ENCODE data around the gene CCL15.
"Not testable (repeated sequence)": the region's sequence is repeated elsewhere in the genome, so short reads cannot be mapped to it uniquely, and the experiment has no call there.

Gene CCL15, protein sequence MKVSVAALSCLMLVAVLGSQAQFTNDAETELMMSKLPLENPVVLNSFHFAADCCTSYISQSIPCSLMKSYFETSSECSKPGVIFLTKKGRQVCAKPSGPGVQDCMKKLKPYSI

DNA sequence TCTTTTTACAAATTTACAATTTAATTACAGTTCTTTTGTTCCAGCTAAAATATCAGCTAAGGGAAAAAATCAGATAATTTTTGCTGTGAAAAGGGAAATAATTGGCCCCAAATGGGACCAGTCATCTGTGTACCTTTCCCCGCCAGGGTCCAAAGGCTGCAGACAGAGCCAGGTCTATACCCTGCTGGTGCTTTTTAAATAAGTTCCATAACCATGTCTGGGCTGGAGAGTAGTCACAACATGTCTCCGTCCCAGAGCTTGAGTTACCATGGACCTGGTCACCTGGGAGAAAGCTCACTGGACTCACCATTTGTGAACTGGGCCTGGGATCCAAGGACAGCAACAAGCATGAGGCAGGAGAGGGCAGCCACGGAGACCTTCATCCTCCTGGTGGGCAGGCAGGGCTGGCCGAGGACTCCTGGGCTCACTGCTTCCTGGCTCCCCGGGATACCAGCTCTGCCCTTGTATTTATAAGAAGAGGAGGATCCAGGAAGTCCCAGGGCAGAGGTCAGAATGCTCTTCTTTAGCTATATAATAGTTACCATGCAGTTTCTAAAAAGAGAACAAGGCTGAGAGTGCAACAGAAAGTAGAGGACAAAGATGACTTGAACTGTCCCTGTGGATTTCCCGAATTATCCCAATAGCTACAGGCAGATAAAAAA is at the start of gene CCL15:
CCL15 (minus strand) TSS at position 444 of the 662 bp plus-strand sequence; CDS start at position 383, 61 bp downstream.
- no peak for DNase-seq

DNA sequence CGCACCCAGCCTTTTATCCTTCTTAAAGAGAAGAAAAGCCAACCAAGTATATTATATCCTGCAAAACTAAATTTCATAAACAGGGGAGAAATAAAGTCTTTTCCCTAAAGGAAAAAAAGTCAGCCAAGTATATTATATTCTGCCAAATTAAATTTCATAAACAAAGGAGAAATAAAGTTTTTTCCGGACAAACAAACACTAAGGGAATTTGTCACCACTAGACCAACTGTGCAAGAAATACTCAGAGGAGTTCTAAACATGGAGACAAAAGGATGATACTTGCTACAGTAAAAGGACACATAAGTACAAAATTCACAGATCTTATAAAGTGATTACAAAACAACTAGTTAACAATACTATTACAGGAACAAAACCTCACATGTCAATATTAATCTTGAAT is 48.3 kb upstream of the CCL15 start:
- no peak for DNase-seq

DNA sequence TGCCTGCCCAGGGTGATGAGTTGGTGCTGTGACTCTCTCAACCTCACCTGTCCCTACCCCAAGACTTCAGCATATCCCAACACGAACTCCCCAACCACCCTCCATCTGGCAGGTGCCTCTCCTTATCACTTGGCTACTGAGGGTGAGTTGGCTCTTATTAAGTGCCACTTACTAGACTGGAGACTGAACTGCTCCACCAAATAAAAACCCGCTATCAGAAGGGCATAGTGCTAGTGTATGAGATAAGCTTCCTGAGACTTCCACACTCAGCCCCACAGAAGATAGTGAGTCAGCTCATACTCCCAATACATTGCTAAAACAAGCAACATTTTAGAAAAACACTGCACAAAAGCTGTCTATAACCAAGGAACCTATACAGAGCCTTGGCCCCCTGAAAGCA is 46.7 kb upstream of the CCL15 start:
- no peak for DNase-seq

DNA sequence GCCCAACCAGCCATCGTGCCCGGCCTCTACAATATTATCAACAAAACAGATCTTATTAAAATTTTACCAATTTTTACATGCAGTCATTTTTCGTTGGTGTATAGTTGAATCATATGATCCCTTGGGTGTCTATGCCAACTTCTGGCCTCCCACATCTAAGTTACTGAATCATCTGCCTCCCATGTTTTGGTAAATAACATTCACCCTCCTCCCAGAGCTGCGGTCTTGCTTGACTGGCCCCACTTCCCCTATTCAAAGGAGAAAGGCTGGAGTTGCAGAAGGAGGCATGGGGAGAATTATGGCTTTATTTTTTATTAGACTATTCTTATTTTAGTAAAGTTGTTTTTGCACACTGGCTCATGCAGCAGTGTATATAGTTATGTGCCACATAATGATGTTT is 34.9 kb upstream of the CCL15 start:
- DNase-seq, result no peak

DNA sequence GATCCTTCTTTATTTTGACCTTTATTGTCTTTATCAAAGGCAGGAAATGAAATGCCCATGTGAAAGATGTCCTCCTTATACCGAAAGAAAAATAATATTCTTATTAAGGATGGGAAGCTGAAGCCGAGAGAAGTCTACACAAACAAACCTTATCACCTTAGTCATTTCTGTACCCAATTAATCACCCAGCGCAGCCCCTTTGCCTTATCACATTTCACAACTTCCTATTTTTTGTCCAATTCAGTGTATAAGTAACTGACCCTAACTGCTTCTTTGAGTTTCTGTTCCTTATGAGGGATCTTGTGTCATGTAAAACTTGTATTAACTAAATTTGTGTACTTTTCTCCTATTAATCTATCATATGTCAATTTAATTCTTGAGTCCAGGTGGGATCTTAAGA is 32.8 kb upstream of the CCL15 start:
- DNase-seq, result no peak

DNA sequence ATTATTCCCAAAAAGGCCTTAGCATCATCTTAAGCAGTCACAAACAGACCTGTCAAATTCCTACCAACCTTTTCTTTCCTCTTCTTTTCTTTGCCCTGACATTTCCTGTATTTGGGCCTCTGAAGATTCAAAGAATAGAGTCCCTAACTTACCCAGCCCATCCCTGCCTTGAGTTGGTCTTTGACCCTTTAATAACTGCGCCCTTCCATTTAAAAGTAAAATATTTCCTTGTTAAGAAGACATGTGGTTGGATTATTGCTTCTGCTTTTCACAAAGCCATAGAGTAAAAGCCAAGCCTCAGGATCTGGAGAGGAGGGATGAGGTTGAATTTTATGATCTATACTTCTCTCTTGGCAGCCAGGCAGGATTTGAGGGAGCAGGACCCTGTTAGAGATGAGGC is 29.6 kb upstream of the CCL15 start:
- no peak for DNase-seq

DNA sequence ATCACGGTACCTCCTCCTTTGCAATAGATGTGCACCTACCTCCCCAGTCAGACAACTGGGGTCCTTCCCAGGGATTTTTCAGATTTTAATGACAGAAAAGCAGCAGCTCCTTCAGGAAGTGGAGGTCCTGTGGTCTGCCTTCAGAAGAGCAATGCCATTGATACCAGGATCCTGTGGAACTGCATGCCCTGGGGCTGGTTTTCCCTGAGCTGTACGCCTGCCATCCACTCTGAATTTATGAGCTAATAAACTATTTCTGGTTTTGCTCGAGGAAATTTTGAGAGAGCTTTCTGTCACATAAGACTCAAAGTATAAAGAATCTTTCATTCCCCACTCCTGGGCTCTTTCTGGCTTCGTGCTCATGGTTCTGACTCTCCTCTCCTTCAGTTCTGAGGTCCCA is 26.4 kb upstream of the CCL15 start:
- no peak for DNase-seq

DNA sequence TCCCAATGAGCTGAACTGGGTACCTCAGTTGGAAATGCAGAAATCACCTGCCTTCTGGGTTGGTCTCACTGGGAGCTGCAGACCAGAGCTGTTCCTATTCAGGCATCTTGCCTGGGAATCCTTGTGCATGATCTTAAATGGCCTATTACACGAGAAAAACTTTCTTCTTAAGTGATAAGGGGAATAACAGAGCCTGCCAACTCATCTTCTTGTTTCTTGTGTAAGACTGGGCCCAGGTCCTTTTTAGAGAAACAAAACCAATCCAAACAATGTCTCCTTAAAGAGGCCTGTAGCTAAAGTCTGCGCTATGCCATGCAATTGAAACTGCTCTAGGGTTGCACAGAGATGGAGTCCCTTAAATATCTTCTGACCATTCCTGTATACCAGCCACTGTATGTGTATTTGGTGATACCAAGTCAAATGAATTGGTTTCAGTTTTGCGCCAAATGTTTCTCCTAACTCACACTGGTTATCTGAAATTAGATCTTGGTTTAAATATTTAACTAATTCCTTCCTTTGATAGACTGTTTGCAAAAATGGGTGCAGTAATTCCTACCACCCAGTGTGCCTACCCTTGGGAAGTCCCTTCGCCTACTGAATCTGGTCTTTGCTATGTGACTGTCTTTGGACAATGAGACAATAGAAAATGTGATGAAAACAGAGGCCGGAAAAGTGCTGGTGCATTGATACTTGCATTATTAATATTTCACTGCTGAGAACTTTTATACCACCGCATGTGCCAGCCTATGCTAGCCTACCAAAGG is 22.9 kb upstream of the CCL15 start:
- no peak for DNase-seq

DNA sequence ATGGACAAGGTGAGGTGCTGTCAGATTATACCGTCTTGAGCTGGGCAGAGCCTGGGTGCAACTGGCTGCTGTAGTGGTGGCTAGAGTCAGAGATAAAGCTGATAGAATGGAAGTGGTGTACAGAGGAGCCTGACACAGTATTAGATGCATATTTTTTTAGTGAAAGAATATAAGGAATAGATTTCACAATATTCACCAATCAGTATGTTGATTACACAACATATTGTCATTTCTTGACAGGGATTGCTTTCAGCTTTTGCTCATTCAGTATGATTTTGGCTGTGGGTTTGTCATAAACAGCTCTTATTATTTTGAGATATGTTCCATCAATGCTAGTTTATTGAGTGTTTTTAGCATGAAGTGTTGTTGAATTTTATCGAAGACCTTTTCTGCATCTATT is 18.1 kb upstream of the CCL15 start:
- DNase-seq, result no peak

DNA sequence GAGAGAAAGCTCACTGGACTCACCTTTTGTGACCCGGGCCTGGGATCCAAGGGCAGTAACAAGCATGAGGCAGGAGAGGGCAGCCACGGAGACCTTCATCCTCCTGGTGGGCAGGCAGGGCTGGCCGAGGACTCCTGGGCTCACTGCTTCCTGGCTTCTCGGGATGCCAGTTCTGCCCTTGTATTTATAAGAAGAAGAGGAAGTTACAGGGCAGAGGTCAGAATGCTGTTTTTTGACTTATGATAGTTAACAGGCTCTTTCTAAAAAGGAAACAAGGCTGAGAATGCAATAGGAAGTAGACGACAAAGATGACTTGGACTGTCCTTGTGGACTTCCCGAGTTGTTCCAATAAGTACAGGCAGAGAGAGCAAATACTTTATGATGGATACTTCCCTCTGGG is 16.4 kb upstream of the CCL15 start, which contains the start of gene CCL23:
CCL23 (minus strand) TSS at position 174 of the 400 bp plus-strand sequence; CDS start at position 99, 75 bp downstream.
- DNase-seq, result no peak

DNA sequence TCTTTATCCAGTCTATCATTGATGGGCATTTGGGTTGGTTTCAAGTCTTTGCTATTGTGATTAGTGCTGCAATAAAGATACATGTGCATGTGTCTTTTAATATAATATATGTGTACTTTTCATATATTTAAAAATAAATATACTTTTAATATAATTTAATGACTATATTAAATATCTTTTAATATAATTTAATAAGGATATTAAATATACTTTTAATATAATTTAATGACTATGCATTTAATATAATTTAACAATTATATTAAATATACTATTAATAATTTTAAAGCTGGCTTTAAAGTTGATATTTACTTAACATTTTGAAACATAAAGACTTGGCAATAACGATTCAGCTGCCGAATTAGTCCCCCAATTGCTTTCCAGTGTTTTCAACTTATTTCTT is 15.2 kb upstream of the CCL15 start:
- no peak for DNase-seq

DNA sequence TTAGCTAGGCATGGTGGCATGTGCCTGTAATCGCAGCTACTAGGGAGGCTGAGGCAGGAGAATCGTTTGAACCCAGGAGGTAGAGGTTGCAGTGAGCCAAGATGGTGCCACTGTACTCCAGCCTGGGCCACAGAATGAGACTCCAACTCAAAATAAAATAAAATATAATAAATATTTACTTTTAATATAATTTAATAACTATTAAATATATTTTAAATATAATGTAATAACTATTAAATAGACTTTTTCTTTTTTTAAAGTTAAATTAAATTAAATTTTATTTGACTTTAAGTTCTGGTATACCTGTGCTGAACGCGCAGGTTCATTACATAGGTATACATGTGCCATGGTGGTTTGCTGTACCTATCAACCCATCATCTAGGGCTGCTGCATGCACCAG is 14.5 kb upstream of the CCL15 start:
- DNase-seq, result not testable (repeated sequence)

DNA sequence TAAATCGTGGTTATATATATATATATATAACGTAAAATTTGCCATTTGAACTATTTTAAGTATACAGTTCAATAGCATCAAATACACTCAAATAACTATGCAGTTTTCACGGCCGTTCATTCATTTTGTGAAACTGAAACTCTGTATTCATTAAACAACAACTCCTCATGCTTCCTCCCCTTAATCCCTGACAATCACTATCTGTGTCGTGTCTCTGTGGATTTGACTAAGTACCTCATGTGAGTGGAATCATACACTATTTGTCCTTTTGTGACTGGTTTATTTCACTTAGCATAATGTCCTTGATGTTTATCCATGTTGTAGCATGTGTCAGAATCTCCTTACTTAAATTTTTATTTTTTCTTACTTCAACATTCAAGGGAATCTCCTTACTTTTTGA is 13.6 kb upstream of the CCL15 start:
- no peak for DNase-seq

DNA sequence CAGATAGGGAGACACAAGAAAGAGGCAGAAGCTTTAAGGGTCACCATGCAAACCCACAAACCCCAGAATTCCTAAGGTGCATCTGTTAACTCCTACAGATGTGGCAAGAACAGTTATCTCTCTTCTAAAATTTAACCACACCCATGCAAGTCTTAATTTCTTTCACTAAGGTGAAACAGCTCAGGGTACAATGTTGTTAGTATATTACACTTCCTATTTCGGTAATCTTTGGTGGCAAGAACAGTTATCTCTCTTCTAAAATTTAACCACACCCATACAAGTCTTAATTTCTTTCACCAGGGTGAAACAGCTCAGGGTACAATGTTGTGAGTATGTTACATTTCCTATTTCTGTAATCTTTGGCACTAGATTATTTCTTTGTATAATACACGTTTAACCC is 9.8 kb upstream of the CCL15 start:
- no peak for DNase-seq

DNA sequence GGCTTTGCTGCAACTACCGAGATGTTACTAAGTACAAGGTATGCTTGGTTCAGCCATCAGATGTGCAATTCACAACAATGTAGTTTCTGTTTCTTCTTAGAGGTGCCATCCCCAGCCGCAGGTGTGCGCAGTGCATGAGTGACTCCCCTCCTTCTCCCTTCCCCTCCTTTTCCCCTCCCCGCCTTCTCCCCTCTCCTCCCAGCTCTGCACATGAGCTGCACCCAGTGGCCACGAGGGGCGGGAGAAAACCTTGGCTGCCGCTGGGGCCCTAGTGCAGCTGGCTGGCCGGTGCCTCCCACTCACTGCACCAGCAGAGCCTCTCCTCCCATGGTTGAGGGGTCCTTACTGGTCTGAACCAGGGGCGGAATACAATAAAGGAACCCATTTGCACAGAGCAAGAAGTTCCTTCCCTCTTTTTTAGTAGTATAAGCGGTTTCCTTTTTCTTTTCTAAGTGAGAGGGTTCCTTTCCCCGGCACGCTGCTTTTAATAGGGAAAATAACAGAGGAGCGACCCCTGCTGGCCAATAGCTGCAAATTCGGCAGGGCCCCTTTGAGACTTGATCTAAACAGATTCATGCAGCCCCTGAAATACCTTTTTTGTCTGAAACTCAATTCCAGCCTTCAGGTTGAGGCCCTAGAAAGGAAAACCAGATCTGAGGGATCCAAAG is 7.8 kb upstream of the CCL15 start:
- no peak for DNase-seq

DNA sequence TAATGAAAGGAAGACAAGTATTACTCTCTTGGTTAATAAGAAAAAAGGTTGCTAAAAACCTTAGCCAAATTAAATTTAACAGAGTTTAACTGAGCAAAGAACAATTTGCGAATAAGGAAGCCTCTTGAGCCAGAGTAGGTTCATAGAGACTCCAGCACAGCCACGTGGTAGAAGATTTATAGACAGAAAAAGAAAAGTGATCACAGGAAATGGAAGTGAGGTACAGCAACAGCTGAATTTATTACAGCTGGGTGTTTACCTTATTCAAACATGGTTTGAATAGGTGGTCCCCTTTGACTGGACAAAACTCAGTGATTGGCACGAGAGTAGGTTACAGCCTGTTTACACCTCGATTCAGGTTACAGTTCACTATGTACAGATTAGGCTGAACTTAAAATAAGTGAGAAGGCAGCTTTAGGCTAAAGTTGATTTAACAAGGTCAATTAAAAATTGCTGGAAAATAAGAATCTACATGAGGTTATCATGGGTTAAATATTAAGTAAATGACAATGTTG is 3.3 kb upstream of the CCL15 start:
- DNase-seq, result no peak

DNA sequence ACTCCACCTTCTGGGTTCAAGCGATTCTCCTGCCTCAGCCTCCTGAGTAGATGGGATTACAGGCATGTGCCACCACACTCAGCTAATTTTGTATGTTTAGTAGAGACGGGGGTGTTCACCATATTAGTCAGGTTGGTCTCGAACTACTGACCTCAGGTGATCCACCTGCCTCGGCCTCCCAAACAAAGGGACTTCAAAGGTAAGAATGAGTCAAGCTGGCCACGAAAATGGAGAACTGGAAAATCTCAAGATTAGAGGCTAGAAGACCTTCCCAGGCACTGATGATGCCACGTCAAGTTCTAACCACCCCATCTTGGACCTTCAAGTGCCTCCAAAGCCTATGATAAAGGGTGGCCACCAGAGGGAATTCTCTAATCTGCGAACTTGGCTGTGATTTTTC is 1.3 kb upstream of the CCL15 start:
- DNase-seq, result no peak

DNA sequence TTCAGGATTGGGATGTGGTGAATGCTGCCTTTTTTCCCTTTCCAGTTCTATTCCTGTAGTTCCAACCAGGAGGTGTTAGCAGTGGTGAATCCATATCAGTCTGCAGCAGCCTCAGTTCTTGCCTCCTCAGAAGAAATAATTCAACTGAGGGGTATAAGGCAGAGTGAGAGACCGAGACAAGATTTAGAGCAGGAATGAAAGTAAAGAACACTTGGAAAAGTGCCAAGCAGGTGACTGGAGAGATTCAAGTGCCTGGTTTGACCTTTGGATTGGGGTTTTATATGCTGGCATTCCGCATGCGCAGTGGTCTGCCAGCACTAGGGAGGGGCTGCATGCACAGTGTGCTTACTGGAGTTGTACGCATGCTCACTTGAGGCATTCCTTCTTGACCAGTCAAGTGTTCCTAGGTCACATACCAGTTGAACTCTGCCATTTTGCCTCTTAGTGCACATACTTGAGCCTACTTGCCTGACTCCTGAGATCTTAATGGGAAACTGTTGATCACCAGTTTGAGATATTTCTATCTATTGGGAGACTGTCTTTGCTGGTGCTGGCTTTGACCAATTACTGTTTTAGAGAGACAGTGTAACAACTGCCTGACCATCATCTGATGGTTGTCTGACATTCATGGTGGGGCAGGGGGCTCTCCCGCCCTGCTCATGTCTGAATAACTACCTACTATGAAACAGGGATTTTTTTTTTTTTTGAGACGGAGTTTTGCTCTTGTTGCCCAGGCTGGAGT is 680 bp upstream of the CCL15 start:
- DNase-seq, result no peak

DNA sequence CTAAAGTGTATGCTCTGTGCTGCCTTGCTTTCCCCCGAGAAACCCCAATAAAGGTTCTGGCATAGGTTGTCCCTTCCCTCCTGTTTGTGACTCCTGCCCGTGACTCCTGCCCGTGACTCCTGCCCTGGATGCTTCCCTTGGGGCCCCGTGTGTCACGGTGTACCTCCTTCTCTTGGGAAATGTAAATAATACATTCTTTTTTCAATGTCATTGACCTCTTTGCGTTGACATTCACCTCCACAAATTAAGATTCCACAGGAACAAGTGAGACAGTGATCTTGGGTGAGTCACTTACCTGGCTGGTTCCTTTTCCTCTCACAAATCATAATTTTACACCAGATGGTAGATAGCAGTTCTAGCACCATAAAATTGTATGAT is 632 bp downstream of the CCL15 start:
- no peak for DNase-seq

DNA sequence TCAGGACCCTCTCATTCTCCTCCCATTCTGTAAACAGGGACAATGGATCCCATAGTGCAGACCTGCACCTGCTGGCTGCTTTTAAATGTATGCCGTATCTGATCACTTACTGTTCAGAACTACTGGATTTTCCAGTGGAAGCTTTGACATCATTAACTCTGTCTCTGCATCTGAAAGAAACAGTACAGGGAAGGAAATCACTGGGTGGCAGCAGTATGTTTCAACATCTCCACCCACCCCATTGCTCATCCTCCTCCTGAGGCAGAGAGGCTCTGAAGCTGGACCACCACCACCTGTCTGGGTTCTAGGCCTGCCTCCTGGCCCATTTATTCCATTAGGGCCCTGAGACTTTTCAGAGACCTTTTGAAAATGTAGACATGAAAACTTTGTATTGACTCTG is 2.6 kb downstream of the CCL15 start:
- DNase-seq, result no peak

DNA sequence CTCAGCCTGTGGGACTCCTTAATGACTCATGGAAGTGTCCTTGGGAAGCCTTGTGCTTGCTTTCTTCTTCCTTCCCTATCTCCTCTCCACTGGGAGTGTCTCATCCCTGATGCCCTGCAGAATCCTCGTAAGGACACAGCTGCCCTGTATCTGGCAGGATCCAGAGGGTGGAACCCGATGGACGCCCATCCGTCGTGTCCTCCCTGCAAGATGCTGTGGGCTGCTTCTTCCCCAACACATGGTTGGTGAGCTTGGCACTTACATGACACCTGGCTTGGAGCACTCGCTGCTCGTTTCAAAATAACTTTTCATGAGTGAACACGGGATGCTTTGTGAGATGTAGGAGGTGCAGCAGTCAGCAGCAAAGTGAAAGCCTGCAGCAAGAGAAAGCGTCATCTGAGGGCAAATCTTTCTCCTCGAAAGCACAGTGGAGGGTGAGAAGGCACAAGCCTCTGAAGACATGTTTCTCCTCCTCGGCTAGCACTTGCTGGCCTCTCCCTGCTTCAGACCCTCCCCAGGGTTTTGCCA is 3.3 kb downstream of the CCL15 start:
- no peak for DNase-seq

DNA sequence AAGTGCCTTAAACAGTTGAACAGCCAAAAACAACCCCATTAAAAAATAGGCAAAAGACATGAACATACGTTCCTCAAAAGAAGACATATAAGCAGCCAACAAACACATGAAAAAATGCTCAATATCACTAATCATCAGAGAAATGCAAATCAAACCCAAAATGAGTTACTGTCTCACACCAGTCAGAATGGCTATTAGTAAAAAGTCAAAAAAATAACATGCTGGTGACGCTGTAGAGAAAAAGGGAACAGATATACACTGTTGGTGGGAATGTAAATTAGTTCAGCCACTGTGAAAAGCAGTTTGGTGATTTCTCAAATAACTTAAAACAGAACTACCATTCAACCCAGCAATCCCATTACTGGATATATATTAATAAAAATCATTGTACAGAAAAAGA is 6.0 kb downstream of the CCL15 start:
- not testable (repeated sequence) for DNase-seq

DNA sequence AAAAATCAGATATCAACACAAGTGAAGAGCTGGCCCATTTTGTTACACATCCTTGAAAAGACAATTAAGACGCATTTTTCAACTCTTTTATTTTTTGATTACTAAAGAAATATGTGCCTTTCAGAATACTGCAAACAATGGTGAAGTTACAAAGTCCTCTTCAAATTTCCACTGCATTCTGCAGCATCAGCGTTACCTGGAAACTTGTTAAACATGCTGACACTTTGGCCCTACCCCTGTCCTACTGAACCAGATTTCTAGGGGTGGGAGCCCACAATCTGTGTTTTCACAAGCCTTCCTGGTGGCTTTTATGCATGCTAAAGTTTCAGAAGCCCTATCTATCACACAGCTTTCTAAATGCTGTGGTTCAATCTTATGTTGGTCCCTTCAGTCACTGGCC is 10.3 kb downstream of the CCL15 start:
- no peak for DNase-seq

All from activated CD4-positive, CD25-positive, alpha-beta regulatory T cell (primary cell).